Uterus (tissue), 4 donors: ENCODE measurements around the gene GCH1. TPM values are rescaled to one million over a fixed set of nuclear protein-coding genes. Genes with fewer than 3 reads are reported as not detected.

Experiments used
- DNase-seq, 2 donors: peaks; one replicate each; pipeline ENCODE4 v3.0.0-alpha.2; 2019 to 2020
- H3K27ac ChIP-seq, 2 donors: fragments of 200-600 bp; sonication (generic); 1 replicate in 1 of 2; 2 replicates in 1 of 2; pipeline ENCODE4 v1.5.1; 2016 to 2018
- H3K27me3 ChIP-seq, 2 donors: fragments of 200-600 bp; sonication (generic); one replicate each; pipeline ENCODE4 v1.5.1; 2018 to 2019; ENCODE audit warnings: control low read depth in 1 of 2
- H3K36me3 ChIP-seq, 2 donors: fragments of 200-600 bp; sonication (generic); one replicate each; pipeline ENCODE4 v1.5.1; 2019; ENCODE audit warnings: control low read depth in 1 of 2
- H3K4me1 ChIP-seq, 2 donors: fragments of 200-600 bp; sonication (generic); one replicate each; pipeline ENCODE4 v1.5.1; 2018 to 2019; ENCODE audit warnings: control low read depth in 1 of 2
- H3K4me3 ChIP-seq, 2 donors: fragments of 200-600 bp; sonication (generic); 1 replicate in 1 of 2; 2 replicates in 1 of 2; pipeline ENCODE4 v1.5.1; 2018 to 2019; ENCODE audit warnings: mild to moderate bottlenecking in 1 of 2
- H3K9me3 ChIP-seq, 2 donors: fragments of 200-600 bp; sonication (generic); one replicate each; pipeline ENCODE4 v1.5.1; 2019; ENCODE audit warnings: control low read depth in 1 of 2
- POLR2A ChIP-seq, 2 donors: fragments of 450-650 bp; IDR thresholded peaks; one replicate each; pipeline ENCODE4 v1.6.1; 2016; ENCODE audit warnings: antibody characterized with exemption in 2 of 2, mild to moderate bottlenecking in 1 of 2, moderate library complexity in 1 of 2
- intact Hi-C: fragments of 100-400 bp; cut with DNase I; formaldehyde crosslinking; loops from one replicate; pipeline ENCODE4 v1.15.1; 2023; ENCODE audit warnings: low total_unique reads
- total RNA-seq, 4 donors: library from RNA; depleted of rRNA in 3 of 4; stranded (reverse); fragments of >200 nt in 3 of 4; gene quantifications; one replicate each; pipeline versions ENCODE4 v1.1.0 to v1.2.4, GENCODE V29; 2014 to 2023
- TF ChIP-seq, protein P1 (sequence below), 4 experiments: fragments of 200-600 bp in 2 of 4; fragments of 450-650 bp in 2 of 4; sonication (generic) in 2 of 4; IDR thresholded peaks; one replicate each; pipeline ENCODE4 v1.5.1; 2016 to 2019; ENCODE audit warnings: antibody characterized with exemption in 4 of 4, mild to moderate bottlenecking in 2 of 4, moderate library complexity in 1 of 4
- donor health status: DM: yes; HTN: yes; CAD: no.

GCH1 gene
- total RNA-seq, 4 donors from 2014 or later, result 3.2 to 10.6 (median 4.1) TPM

DNA sequence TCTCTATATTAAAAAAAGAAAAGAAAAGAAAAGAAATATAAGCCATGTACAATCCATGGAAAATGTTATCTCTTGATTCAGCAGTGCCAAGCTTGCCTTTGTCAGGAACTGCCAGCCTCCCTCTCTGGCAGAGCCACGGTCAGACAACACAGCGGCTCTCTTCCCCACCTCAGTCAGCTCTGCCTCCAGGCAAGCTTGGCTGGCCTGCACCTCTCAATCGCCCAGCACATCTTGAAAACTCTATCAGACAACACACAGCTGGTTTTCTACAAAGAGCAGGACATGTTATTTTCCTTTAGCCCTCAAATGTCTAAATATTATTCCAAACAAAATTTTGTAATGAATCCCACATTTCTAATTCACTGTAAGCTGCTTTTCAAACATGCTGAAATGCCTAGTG is 20.0 kb upstream of the GCH1 start:
- no peak for TF ChIP-seq POLR2A (IDR thresholded peaks at IDR 0.05)
- TF ChIP-seq, protein P1, sequence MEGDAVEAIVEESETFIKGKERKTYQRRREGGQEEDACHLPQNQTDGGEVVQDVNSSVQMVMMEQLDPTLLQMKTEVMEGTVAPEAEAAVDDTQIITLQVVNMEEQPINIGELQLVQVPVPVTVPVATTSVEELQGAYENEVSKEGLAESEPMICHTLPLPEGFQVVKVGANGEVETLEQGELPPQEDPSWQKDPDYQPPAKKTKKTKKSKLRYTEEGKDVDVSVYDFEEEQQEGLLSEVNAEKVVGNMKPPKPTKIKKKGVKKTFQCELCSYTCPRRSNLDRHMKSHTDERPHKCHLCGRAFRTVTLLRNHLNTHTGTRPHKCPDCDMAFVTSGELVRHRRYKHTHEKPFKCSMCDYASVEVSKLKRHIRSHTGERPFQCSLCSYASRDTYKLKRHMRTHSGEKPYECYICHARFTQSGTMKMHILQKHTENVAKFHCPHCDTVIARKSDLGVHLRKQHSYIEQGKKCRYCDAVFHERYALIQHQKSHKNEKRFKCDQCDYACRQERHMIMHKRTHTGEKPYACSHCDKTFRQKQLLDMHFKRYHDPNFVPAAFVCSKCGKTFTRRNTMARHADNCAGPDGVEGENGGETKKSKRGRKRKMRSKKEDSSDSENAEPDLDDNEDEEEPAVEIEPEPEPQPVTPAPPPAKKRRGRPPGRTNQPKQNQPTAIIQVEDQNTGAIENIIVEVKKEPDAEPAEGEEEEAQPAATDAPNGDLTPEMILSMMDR (IDR thresholded peaks at IDR 0.05), result no peak
- Histone ChIP-seq H3K4me3 (no peak overlapping the region), H3K36me3 (no peaks in the 10 kb centered on the region), H3K27me3 (no peaks in the 10 kb centered on the region), H3K9me3 (no peaks in the 10 kb centered on the region), H3K4me1 (no peaks in the 10 kb centered on the region), H3K27ac (no peak overlapping the region)
- intact Hi-C loops, result no loop called here
- no peak for DNase-seq

- Histone ChIP-seq H3K4me3 (no peak overlapping the region), H3K27ac (no peak overlapping the region), H3K9me3 (no peaks in the 10 kb centered on the region), H3K4me1 (no peaks in the 10 kb centered on the region), H3K36me3 (no peaks in the 10 kb centered on the region), H3K27me3 (no peaks in the 10 kb centered on the region)
- no peak for TF ChIP-seq POLR2A (IDR thresholded peaks at IDR 0.05)
- TF ChIP-seq, protein P1 (IDR thresholded peaks at IDR 0.05), result no peak
- intact Hi-C loops, result no loop called here
- no peak for DNase-seq
These were observed 17.4 kb upstream of the GCH1 start for GRCh38 chr14:54920052-54920451.

GRCh38 chr14:54919330-54919729 is 16.7 kb upstream of the GCH1 start:
- no peaks in the 10 kb centered on the region for H3K9me3 ChIP-seq
- H3K27me3 ChIP-seq, result no peaks in the 10 kb centered on the region
- H3K4me1 ChIP-seq, result no peaks in the 10 kb centered on the region
- DNase-seq, result no peak
- TF ChIP-seq POLR2A (IDR thresholded peaks at IDR 0.05), result no peak
- TF ChIP-seq, protein P1 (IDR thresholded peaks at IDR 0.05), result no peak
- H3K27ac ChIP-seq, result no peak overlapping the region
- H3K4me3 ChIP-seq, result no peak overlapping the region
- intact Hi-C loops, result no loop called here
- no peaks in the 10 kb centered on the region for H3K36me3 ChIP-seq

GRCh38 chr14:54918427-54918826 is 15.8 kb upstream of the GCH1 start:
- Histone ChIP-seq H3K36me3 (no peaks in the 10 kb centered on the region), H3K27me3 (no peaks in the 10 kb centered on the region), H3K4me1 (no peaks in the 10 kb centered on the region), H3K4me3 (no peak overlapping the region), H3K27ac (no peak overlapping the region), H3K9me3 (no peaks in the 10 kb centered on the region)
- no peak for DNase-seq
- intact Hi-C loops, result no loop called here
- TF ChIP-seq, protein P1 (IDR thresholded peaks at IDR 0.05), result no peak
- TF ChIP-seq POLR2A (IDR thresholded peaks at IDR 0.05), result no peak

GRCh38 chr14:54916101-54916500 is 13.5 kb upstream of the GCH1 start:
- no peaks in the 10 kb centered on the region for H3K9me3 ChIP-seq
- TF ChIP-seq, protein P1 (IDR thresholded peaks at IDR 0.05), result no peak
- DNase-seq, result no peak
- intact Hi-C loops, result no loop called here
- no peaks in the 10 kb centered on the region for H3K36me3 ChIP-seq
- no peaks in the 10 kb centered on the region for H3K27me3 ChIP-seq
- no peak overlapping the region for H3K4me3 ChIP-seq
- no peak overlapping the region for H3K27ac ChIP-seq
- no peaks in the 10 kb centered on the region for H3K4me1 ChIP-seq
